Erythroblast (primary cell): Measurements from ENCODE around the gene TTC33.

Experiments
- GATA1 ChIP-seq: IDR thresholded peaks from 2 replicates; pipeline ENCODE4 v1.6.1; 2011; ENCODE audit warnings: low read depth, mild to moderate bottlenecking, control low read depth, low read length, moderate library complexity
- POLR2A ChIP-seq: IDR thresholded peaks from 2 replicates; pipeline ENCODE4 v1.6.1; 2011; ENCODE audit warnings: mild to moderate bottlenecking, low read length

DNA sequence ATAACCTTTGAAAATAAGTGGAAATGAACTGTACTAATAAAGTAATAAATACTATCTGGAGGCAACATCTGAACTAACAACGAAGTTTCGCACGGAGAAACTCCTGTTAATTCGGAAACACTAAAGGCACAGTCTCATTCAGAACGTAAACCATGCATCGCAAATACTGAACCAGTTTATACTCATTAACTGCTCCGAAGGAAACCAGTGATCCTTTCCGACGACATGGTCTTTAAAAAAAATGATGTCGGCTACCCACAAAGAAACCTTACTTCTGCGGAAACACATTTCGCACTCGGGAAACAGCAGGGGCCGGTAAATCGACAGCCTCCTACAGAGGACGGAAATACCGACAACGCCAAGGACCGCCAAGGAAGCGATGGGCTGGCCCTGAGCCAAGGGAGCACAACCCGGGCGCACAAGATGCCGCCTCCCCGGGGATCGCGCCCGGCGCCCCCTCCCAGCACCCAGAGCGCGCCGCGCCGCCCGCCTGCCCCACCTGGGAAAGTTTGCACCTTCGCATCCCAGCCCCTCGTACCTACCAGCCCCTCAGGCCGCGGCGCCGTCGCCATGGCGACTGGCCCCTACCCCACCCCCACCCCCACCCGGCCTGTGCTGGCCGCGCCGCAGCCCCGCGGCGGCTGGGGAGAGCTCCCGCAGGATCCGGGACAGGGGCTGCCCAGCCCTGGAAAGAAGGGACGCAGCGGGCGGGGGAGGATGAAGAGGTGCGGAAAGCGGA is 41.7 kb upstream of the TTC33 start:
- no peak for TF ChIP-seq POLR2A
- no peak for TF ChIP-seq GATA1
